SU-DHL-6 (cell line): ENCODE measurements around the gene SURF2.

Experiments
- H2AFZ ChIP-seq: fragments of 200-600 bp; sonication (generic); 2 replicates; pipeline ENCODE4 v1.6.1; 2014; ENCODE audit warnings: low read depth, mild to moderate bottlenecking, moderate library complexity, mixed read lengths, antibody characterized with exemption, low read length; ENCODE audit not compliant: severe bottlenecking
- H3F3A ChIP-seq: fragments of 200-600 bp; shearing (Covaris generic); 2 replicates; pipeline ENCODE4 v1.6.0; 2016; ENCODE audit warnings: antibody characterized with exemption, mild to moderate bottlenecking; ENCODE audit not compliant: insufficient read depth
- H3K27ac ChIP-seq: fragments of 200-600 bp; sonication (generic); 2 replicates; pipeline ENCODE4 v1.5.1; 2016; ENCODE audit warnings: low read depth, mild to moderate bottlenecking, low read length, moderate library complexity, mixed read lengths
- H3K27me3 ChIP-seq: fragments of 200-600 bp; sonication (generic), shearing (Covaris generic); 2 replicates; pipeline ENCODE4 v1.6.0; 2014; ENCODE audit warnings: mild to moderate bottlenecking, low read length
- H3K36me3 ChIP-seq: fragments of 200-600 bp; sonication (generic); 2 replicates; pipeline ENCODE4 v1.6.1; 2014; ENCODE audit warnings: mild to moderate bottlenecking, low read length, mixed read lengths
- H3K4me2 ChIP-seq: fragments of 300-600, 200-600 bp; shearing (Covaris generic), sonication (generic); 2 replicates; pipeline ENCODE4 v1.6.0; 2014; ENCODE audit warnings: low read length, low read depth, mild to moderate bottlenecking; ENCODE audit not compliant: poor library complexity, severe bottlenecking
- H3K4me3 ChIP-seq: fragments of 200-600 bp; sonication (generic); 2 replicates; pipeline ENCODE4 v1.5.1; 2014; ENCODE audit warnings: antibody characterized with exemption, low read length, mild to moderate bottlenecking, mixed read lengths; ENCODE audit not compliant: insufficient read depth, poor library complexity, severe bottlenecking
- H3K79me2 ChIP-seq: fragments of 200-600 bp; sonication (generic); 2 replicates; pipeline ENCODE4 v1.6.1; 2014; ENCODE audit warnings: mild to moderate bottlenecking, low read length, moderate library complexity; ENCODE audit not compliant: insufficient read depth
- H3K9ac ChIP-seq: fragments of 200-600 bp; sonication (generic); 2 replicates; pipeline ENCODE4 v1.7.0; 2014; ENCODE audit warnings: mild to moderate bottlenecking, low read length
- H3K9me2 ChIP-seq: fragments of 200-600 bp; sonication (generic); replicated peaks from 2 replicates; pipeline ENCODE4 v1.6.1; 2014; ENCODE audit warnings: low read length; ENCODE audit not compliant: insufficient read depth
- H3K9me3 ChIP-seq: fragments of 200-600 bp; sonication (generic); 2 replicates; pipeline ENCODE4 v1.6.1; 2014; ENCODE audit warnings: low read length, mixed read lengths; ENCODE audit not compliant: insufficient read depth
- H4K20me1 ChIP-seq: fragments of 200-600 bp; sonication (generic); 2 replicates; pipeline ENCODE4 v1.6.1; 2014; ENCODE audit warnings: low read depth, mild to moderate bottlenecking, antibody characterized with exemption, low read length, moderate library complexity, mixed read lengths
- EZH2phosphoT487 ChIP-seq: fragments of 200-600 bp; sonication (generic), shearing (Covaris generic); conservative IDR thresholded peaks from 2 replicates; pipeline ENCODE4 v1.6.1; 2018; ENCODE audit warnings: mild to moderate bottlenecking, antibody characterized with exemption, low read length, moderate library complexity, mixed read lengths
- TF ChIP-seq, protein P1 (sequence below): fragments of 200-600 bp; sonication (generic); IDR thresholded peaks from one replicate; pipeline ENCODE4 v1.5.1; 2017; ENCODE audit warnings: antibody characterized with exemption, mild to moderate bottlenecking, low read length, moderate library complexity; ENCODE audit not compliant: insufficient read depth, poor library complexity, severe bottlenecking

SURF2 gene

GRCh38 chr9:133387680-133388079, 31.3 kb downstream of the SURF2 start:
- no peak overlapping the region for H2AFZ ChIP-seq
- no peaks in the 10 kb centered on the region for H4K20me1 ChIP-seq
- H3K9me2 ChIP-seq: no peaks in the 10 kb centered on the region
- TF ChIP-seq, protein P1, sequence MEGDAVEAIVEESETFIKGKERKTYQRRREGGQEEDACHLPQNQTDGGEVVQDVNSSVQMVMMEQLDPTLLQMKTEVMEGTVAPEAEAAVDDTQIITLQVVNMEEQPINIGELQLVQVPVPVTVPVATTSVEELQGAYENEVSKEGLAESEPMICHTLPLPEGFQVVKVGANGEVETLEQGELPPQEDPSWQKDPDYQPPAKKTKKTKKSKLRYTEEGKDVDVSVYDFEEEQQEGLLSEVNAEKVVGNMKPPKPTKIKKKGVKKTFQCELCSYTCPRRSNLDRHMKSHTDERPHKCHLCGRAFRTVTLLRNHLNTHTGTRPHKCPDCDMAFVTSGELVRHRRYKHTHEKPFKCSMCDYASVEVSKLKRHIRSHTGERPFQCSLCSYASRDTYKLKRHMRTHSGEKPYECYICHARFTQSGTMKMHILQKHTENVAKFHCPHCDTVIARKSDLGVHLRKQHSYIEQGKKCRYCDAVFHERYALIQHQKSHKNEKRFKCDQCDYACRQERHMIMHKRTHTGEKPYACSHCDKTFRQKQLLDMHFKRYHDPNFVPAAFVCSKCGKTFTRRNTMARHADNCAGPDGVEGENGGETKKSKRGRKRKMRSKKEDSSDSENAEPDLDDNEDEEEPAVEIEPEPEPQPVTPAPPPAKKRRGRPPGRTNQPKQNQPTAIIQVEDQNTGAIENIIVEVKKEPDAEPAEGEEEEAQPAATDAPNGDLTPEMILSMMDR: no peak
- no peak for TF ChIP-seq EZH2phosphoT487
- no peak overlapping the region for H3K9ac ChIP-seq
- no peak overlapping the region for H3K4me2 ChIP-seq
- H3F3A ChIP-seq: no peaks in the 10 kb centered on the region
- H3K36me3 ChIP-seq: no peaks in the 10 kb centered on the region
- H3K27ac ChIP-seq: no peak overlapping the region
- no peaks in the 10 kb centered on the region; the same call in 1 of the 2 replicates for H3K9me3 ChIP-seq
- no peak overlapping the region for H3K4me3 ChIP-seq
- no peaks in the 10 kb centered on the region for H3K79me2 ChIP-seq
- no peaks in the 10 kb centered on the region for H3K27me3 ChIP-seq

- H4K20me1 ChIP-seq: no peaks in the 10 kb centered on the region
- H3K27me3 ChIP-seq: no peaks in the 10 kb centered on the region
- no peak overlapping the region for H3K27ac ChIP-seq
- H3K79me2 ChIP-seq: no peaks in the 10 kb centered on the region
- H3K4me2 ChIP-seq: no peak overlapping the region
- no peaks in the 10 kb centered on the region for H3F3A ChIP-seq
- no peak overlapping the region for H2AFZ ChIP-seq
- H3K9me2 ChIP-seq: no peaks in the 10 kb centered on the region
- H3K4me3 ChIP-seq: no peak overlapping the region
- no peaks in the 10 kb centered on the region for H3K9me3 ChIP-seq
- no peak overlapping the region for H3K9ac ChIP-seq
- no peaks in the 10 kb centered on the region for H3K36me3 ChIP-seq
- TF ChIP-seq, protein P1: no peak
- TF ChIP-seq EZH2phosphoT487: no peak
Observed at GRCh38 chr9:133389025-133389557, 32.7 kb downstream of the SURF2 start.

GRCh38 chr9:133389562-133389961, 33.2 kb downstream of the SURF2 start:
- Histone ChIP-seq H4K20me1 (no peaks in the 10 kb centered on the region), H3F3A (no peaks in the 10 kb centered on the region), H3K36me3 (no peaks in the 10 kb centered on the region), H3K9me3 (no peaks in the 10 kb centered on the region), H3K4me2 (no peak overlapping the region), H3K9me2 (no peaks in the 10 kb centered on the region), H3K79me2 (no peaks in the 10 kb centered on the region), H2AFZ (no peak overlapping the region), H3K27ac (no peak overlapping the region), H3K9ac (no peak overlapping the region), H3K27me3 (no peaks in the 10 kb centered on the region), H3K4me3 (no peak overlapping the region)
- TF ChIP-seq, protein P1: no peak
- TF ChIP-seq EZH2phosphoT487: no peak
